Upper lobe of left lung (tissue), 6 donors: Measurements from ENCODE around the gene ACAT2. TPM values are rescaled to one million over a fixed set of nuclear protein-coding genes. Genes with fewer than 3 reads are reported as not detected.
"Not testable (repeated sequence)": the region's sequence is repeated elsewhere in the genome, so short reads cannot be mapped to it uniquely, and the experiment has no call there.

Source experiments
- ATAC-seq, 2 donors: fragments of 200-7000 bp; cut with Tn5 transposase; one replicate each; pipeline ENCODE4 v1.9.1; 2022; ENCODE audit warnings: mild to moderate bottlenecking in 2 of 2, moderate library complexity in 2 of 2; ENCODE audit not compliant: low FRiP score in 2 of 2
- DNase-seq, 2 donors: peaks; one replicate each; pipeline ENCODE4 v3.0.0-alpha.2; 2019 to 2020
- H3K27ac ChIP-seq, 4 donors: fragments of 200-600 bp; sonication (generic); one replicate each; pipeline ENCODE4 v1.5.1; 2016 to 2019
- H3K27me3 ChIP-seq, 4 donors: fragments of 200-600 bp; sonication (generic); one replicate each; pipeline ENCODE4 v1.5.1; 2017 to 2019
- H3K36me3 ChIP-seq, 4 donors: fragments of 200-600 bp; sonication (generic); one replicate each; pipeline ENCODE4 v1.5.1; 2016 to 2019
- H3K4me1 ChIP-seq, 4 donors: fragments of 200-600 bp; sonication (generic); one replicate each; pipeline ENCODE4 v1.5.1; 2018 to 2019
- H3K4me3 ChIP-seq, 4 donors: fragments of 200-600 bp; sonication (generic); one replicate each; pipeline ENCODE4 v1.5.1; 2017 to 2019; ENCODE audit warnings: mild to moderate bottlenecking in 2 of 4, moderate library complexity in 1 of 4
- H3K9me3 ChIP-seq, 4 donors: fragments of 200-600 bp; sonication (generic); one replicate each; pipeline ENCODE4 v1.5.1; 2018 to 2019
- EP300 ChIP-seq, 4 donors: sonication (generic); formaldehyde crosslinking; IDR thresholded peaks; one replicate each; pipeline ENCODE4 v1.5.1; 2017; ENCODE audit warnings: antibody characterized with exemption in 4 of 4, control low read depth in 2 of 4
- POLR2A ChIP-seq, 4 donors: fragments of 450-650 bp; IDR thresholded peaks; one replicate each; pipeline ENCODE4 v1.5.1; 2016 to 2017; ENCODE audit warnings: antibody characterized with exemption in 4 of 4, mild to moderate bottlenecking in 2 of 4
- POLR2AphosphoS5 ChIP-seq, 2 donors: sonication (generic); formaldehyde crosslinking; IDR thresholded peaks; one replicate each; pipeline ENCODE4 v1.5.1; 2017; ENCODE audit warnings: antibody characterized with exemption in 2 of 2
- WGBS, 2 donors: methylation state at CpG; one replicate each; pipeline ENCODE4 v1.1.5; 2017 to 2018; 5-methylcytosine and 5-hydroxymethylcytosine counted together
- total RNA-seq, 6 donors: library from RNA; depleted of rRNA in 4 of 6; stranded (reverse); fragments of >200 nt in 4 of 6; gene quantifications; one replicate each; pipeline versions ENCODE4 v1.1.0 to v1.2.1, GENCODE V29; 2016 to 2021
- TF ChIP-seq, protein P1 (sequence below), 6 experiments: fragments of 450-650 bp in 4 of 6; fragments of 200-600 bp in 2 of 6; sonication (generic) in 2 of 6; IDR thresholded peaks; one replicate each; pipeline ENCODE4 v1.5.1; 2016 to 2019; ENCODE audit warnings: antibody characterized with exemption in 6 of 6
- donor health status: DM: no; HTN: no; CAD: no; lungs with moderate emphysema.
- donor health status: DM: no; HTN: yes; CAD: no; lungs with severe emphysema.

ACAT2 gene
- total RNA-seq, 6 donors from 2014 or later = 5.2 to 62.5 (median 30.5) TPM

DNA sequence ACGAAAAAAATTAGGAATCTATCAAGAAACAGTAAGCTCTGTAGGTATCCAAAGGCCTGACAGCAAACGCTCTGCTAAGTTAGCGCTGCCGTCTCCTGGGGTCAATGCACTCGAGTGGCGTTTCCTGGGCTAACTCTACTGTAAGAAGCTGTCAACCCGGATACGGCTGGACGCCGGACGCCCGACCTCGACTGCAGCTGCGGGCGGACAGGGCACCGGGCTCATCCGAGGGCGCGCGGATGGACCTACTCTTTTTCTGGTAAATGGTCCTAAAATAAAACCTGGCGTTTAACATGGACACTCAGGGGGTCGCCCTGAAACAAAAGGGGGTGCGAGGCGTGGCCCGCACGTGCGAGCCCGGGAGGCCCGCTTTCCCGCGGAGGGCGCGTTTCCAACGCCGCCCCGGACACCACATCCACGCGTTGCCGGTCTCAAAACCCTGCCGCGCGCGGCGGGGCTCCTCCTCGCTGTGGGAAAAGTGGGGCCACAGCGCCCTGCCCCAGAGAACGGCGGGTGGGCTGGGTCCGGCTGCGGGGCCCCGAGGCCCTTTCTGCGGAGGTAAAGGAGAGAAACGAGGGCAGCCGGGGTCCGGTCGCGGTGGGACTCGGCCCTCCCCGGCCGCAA lies 27.0 kb downstream of the ACAT2 start:
- DNase-seq (peak; percentile 79 to 90), ATAC-seq (peak in 1 of 2 donors; percentile 20)
- no peaks in the 10 kb centered on the region for H3K27me3 ChIP-seq
- peaks cover 4 to 55% (median 32%) of the 10 kb centered on the region in 4 donors for H3K36me3 ChIP-seq
- 0% methylated on average over 11 to 18 of the region's 60 CpGs for WGBS, 2 donors
- H3K4me1 ChIP-seq = peaks cover 24 to 43% (median 36%) of the 10 kb centered on the region in 4 donors
- TF ChIP-seq, protein P1, sequence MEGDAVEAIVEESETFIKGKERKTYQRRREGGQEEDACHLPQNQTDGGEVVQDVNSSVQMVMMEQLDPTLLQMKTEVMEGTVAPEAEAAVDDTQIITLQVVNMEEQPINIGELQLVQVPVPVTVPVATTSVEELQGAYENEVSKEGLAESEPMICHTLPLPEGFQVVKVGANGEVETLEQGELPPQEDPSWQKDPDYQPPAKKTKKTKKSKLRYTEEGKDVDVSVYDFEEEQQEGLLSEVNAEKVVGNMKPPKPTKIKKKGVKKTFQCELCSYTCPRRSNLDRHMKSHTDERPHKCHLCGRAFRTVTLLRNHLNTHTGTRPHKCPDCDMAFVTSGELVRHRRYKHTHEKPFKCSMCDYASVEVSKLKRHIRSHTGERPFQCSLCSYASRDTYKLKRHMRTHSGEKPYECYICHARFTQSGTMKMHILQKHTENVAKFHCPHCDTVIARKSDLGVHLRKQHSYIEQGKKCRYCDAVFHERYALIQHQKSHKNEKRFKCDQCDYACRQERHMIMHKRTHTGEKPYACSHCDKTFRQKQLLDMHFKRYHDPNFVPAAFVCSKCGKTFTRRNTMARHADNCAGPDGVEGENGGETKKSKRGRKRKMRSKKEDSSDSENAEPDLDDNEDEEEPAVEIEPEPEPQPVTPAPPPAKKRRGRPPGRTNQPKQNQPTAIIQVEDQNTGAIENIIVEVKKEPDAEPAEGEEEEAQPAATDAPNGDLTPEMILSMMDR (IDR thresholded peaks at IDR 0.05) = no peak
- TF ChIP-seq POLR2A (IDR thresholded peaks at IDR 0.05) = no peak
- no peak for TF ChIP-seq EP300 (IDR thresholded peaks at IDR 0.05)
- no peak for TF ChIP-seq POLR2AphosphoS5 (IDR thresholded peaks at IDR 0.05)
- no peaks in the 10 kb centered on the region for H3K9me3 ChIP-seq
- H3K4me3 ChIP-seq = peak overlapping the region; percentile 82 to 98 (median 94)
- peak overlapping the region; percentile 92 to 99 (median 94) for H3K27ac ChIP-seq

DNA sequence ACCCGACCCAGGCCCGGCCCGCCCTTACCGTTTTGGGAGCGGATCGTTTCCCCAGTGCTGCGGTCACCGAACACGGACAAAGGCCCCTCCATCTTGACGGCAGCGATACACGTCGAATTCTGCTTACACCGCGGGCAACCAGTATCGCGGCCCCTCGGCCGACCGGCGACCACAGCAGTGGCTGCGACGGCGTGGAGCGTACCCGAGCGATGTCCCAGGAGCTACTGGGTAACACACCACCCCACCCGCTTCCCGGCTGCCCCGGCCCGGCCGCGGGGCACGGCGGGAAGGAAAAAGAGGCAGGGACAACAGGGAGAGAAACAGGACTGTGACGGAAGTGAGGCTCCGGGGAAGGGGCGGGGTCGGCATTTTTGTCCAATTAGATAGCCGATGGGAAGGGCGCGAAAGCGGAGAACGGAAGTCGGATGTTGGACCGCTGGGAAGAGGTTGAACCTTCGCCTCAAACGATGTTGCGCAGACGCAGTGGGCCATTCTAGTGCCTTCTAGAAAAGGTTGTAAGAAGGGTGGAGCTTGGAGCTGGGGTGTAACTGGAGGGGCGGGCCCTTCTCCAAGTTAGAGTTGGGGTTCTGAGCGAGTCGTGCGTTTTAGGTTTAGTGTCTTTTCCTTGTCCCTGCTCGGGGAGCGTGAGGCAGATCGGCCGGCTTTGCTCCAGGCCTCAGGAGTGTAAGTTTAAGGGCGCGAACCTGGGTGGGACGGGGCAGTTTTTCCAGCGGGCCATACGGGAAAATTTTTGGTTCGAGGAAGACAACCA lies 27.7 kb downstream of the ACAT2 start, which contains the start of gene TCP1:
Gene TCP1, minus strand, starts transcription at position 226 of the 772 bp plus-strand sequence. Its CDS starts 134 bp downstream, at position 92.
- WGBS, 2 donors = 0 to 1% methylated on average over 43 to 47 of the region's 64 CpGs
- peaks cover 24 to 46% (median 36%) of the 10 kb centered on the region in 4 donors for H3K4me1 ChIP-seq
- TF ChIP-seq POLR2AphosphoS5 (IDR thresholded peaks at IDR 0.05) = peak; percentile 93 to 99
- peak in 1 of 4 donors; percentile 48 for TF ChIP-seq EP300 (IDR thresholded peaks at IDR 0.05)
- peak; percentile 30 to 98 (median 94) for TF ChIP-seq POLR2A (IDR thresholded peaks at IDR 0.05)
- TF ChIP-seq, protein P1 (IDR thresholded peaks at IDR 0.05) = no peak
- ATAC-seq (peak; percentile 94 to 97), DNase-seq (peak; percentile 97 to 99)
- no peaks in the 10 kb centered on the region for H3K27me3 ChIP-seq
- H3K9me3 ChIP-seq = no peaks in the 10 kb centered on the region
- H3K36me3 ChIP-seq = peaks cover 0 to 55% (median 26%) of the 10 kb centered on the region in 4 donors
- H3K27ac ChIP-seq = peak within 1 kb of the TSS; percentile 92 to 99 (median 94)
- H3K4me3 ChIP-seq = peak within 1 kb of the TSS; percentile 82 to 98 (median 94)

DNA sequence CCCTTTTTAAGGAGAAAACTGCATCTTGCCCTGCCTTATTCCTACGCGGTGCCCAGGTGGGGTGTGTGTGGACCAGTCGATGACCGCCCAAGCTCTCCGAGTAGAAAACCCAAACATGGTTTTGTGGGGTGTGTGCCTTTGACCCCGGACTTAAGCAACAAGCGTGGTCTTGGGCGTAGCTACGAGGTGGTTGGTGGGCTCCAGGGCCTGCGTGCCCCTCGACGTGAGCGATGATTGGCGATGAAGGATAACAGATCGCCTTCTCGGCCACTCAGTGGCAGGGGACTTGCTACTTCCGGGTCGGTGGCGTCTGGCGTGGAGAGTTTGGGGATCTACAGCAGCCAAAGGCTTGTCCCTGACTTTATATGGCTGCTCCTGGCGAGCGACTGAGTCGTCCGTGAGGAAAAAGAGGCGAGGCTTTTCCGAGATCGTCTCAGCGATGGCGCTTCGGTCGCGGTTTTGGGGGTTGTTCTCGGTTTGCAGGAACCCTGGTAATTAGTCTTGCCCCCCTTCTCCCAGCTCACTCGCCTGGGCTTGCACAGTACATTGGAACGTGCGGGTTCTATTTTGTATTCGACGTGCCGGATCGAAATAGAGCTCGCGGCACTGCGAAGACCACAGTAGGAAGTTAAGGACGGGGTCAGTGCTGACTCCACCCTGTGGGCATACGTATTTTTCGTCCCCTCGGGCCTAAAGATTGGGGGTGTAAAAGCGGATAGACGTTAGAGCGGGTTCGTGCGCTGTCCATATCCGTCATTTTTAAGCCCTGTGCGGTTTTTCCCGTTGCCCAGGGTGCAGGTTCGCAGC lies 28.5 kb downstream of the ACAT2 start, which contains the start of gene MRPL18:
Gene MRPL18, plus strand, starts transcription at position 319 of the 807 bp plus-strand sequence. Its CDS starts 121 bp downstream, at position 440.
- H3K4me3 ChIP-seq = peak within 1 kb of the TSS; percentile 82 to 98 (median 94)
- peaks cover 0 to 51% (median 19%) of the 10 kb centered on the region in 4 donors for H3K36me3 ChIP-seq
- TF ChIP-seq POLR2AphosphoS5 (IDR thresholded peaks at IDR 0.05) = peak; percentile 60 to 86
- TF ChIP-seq, protein P1 (IDR thresholded peaks at IDR 0.05) = peak in 1 of 6 experiments; percentile 17
- TF ChIP-seq POLR2A (IDR thresholded peaks at IDR 0.05) = peak in 3 of 4 donors; percentile 20 to 64 (median 59)
- TF ChIP-seq EP300 (IDR thresholded peaks at IDR 0.05) = no peak
- WGBS, 2 donors = 0 to 1% methylated on average over 32 to 51 of the region's 56 CpGs
- H3K9me3 ChIP-seq = no peaks in the 10 kb centered on the region
- H3K27me3 ChIP-seq = no peaks in the 10 kb centered on the region
- peaks cover 24 to 47% (median 36%) of the 10 kb centered on the region in 4 donors for H3K4me1 ChIP-seq
- DNase-seq = peak; percentile 90 to 96
- peak within 1 kb of the TSS; percentile 92 to 99 (median 94) for H3K27ac ChIP-seq
- ATAC-seq = peak; percentile 96 to 98

GRCh38 chr6:159790956-159791598 lies 29.2 kb downstream of the ACAT2 start:
- H3K27me3 ChIP-seq = no peaks in the 10 kb centered on the region
- peak overlapping the region; percentile 82 to 95 (median 92) for H3K4me3 ChIP-seq
- peaks cover 0 to 50% (median 18%) of the 10 kb centered on the region in 4 donors for H3K36me3 ChIP-seq
- ATAC-seq = no peak
- DNase-seq = no peak
- peak overlapping the region; percentile 92 to 99 (median 94) for H3K27ac ChIP-seq
- peaks cover 24 to 51% (median 38%) of the 10 kb centered on the region in 4 donors for H3K4me1 ChIP-seq
- no peaks in the 10 kb centered on the region for H3K9me3 ChIP-seq
- TF ChIP-seq, protein P1 (IDR thresholded peaks at IDR 0.05) = no peak
- TF ChIP-seq EP300 (IDR thresholded peaks at IDR 0.05) (no peak), POLR2AphosphoS5 (IDR thresholded peaks at IDR 0.05) (no peak), POLR2A (IDR thresholded peaks at IDR 0.05) (no peak)
- 16 to 29% methylated on average over 13 to 18 of the region's 18 CpGs for WGBS, 2 donors

GRCh38 chr6:159794976-159795375 lies 33.1 kb downstream of the ACAT2 start:
- peak overlapping the region in 2 of 4 donors; percentile 36 to 53 for H3K27ac ChIP-seq
- peaks cover 17 to 63% (median 42%) of the 10 kb centered on the region in 4 donors for H3K36me3 ChIP-seq
- 56 to 75% methylated on average over 7 to 8 of the region's 8 CpGs for WGBS, 2 donors
- H3K9me3 ChIP-seq, ATAC-seq, H3K27me3 ChIP-seq, H3K4me3 ChIP-seq, DNase-seq: not testable (repeated sequence)
- peaks cover 16 to 30% (median 22%) of the 10 kb centered on the region in 4 donors for H3K4me1 ChIP-seq
